Activated T-cell treated with anti-CD3 and anti-CD28 coated beads, Interleukin-2, amount 50 U/mL, for 24 hours (primary cell): Measurements from ENCODE around the gene BORCS5.

ENCODE experiments used
- DNase-seq: peaks from one replicate; pipeline ENCODE4 v3.0.0-alpha.2; 2020
- H3K27ac Mint-ChIP-seq: 2 replicates; pipeline ENCODE4 v1.8.0; 2020; ENCODE audit warnings: mild to moderate bottlenecking, mixed read lengths
- H3K27me3 Mint-ChIP-seq: 2 replicates; pipeline ENCODE4 v1.8.0; 2020; ENCODE audit warnings: mixed read lengths
- H3K36me3 Mint-ChIP-seq: 2 replicates; pipeline ENCODE4 v1.8.0; 2020; ENCODE audit warnings: low read depth, mixed read lengths
- H3K4me1 Mint-ChIP-seq: 2 replicates; pipeline ENCODE4 v1.8.0; 2020; ENCODE audit warnings: low read depth, mixed read lengths
- H3K4me3 Mint-ChIP-seq: 2 replicates; pipeline ENCODE4 v1.8.0; 2020; ENCODE audit warnings: mild to moderate bottlenecking, moderate library complexity, mixed read lengths
- H3K9me3 Mint-ChIP-seq: 2 replicates; pipeline ENCODE4 v1.8.0; 2020; ENCODE audit warnings: mixed read lengths

BORCS5 gene

GRCh38 chr12:12518464-12518845 lies 161.6 kb downstream of the BORCS5 start:
- Mint-ChIP-seq H3K9me3 (no peaks in the 10 kb centered on the region), H3K4me1 (peaks cover 54% of the 10 kb centered on the region), H3K4me3 (no peak overlapping the region), H3K36me3 (peaks cover 75% of the 10 kb centered on the region), H3K27me3 (no peaks in the 10 kb centered on the region), H3K27ac (no peak overlapping the region)
- no peak for DNase-seq

- Mint-ChIP-seq H3K27ac (no peak overlapping the region), H3K27me3 (no peaks in the 10 kb centered on the region), H3K36me3 (peaks cover 74% of the 10 kb centered on the region), H3K4me1 (peaks cover 53% of the 10 kb centered on the region), H3K4me3 (no peak overlapping the region), H3K9me3 (no peaks in the 10 kb centered on the region)
- no peak for DNase-seq
Measured at GRCh38 chr12:12518919-12519318, 162.0 kb downstream of the BORCS5 start.
